GM23338 (cell line): Measurements from ENCODE around the gene PGC. TPM values are rescaled to one million over a fixed set of nuclear protein-coding genes. Genes with fewer than 3 reads are reported as not detected.

Experiments used
- ATAC-seq: fragments of 200-7000 bp; cut with Tn5 transposase; 3 replicates; pipeline ENCODE4 v1.9.1; 2020
- DNase-seq: peaks from one replicate; pipeline ENCODE4 v3.0.0-alpha.2; 2015; ENCODE audit warnings: low spot score
- H2AFZ ChIP-seq: fragments of 200-600 bp; sonication (generic); 2 replicates; pipeline ENCODE4 v1.8.0; 2016; ENCODE audit warnings: antibody characterized with exemption, mild to moderate bottlenecking, moderate library complexity
- H3F3A ChIP-seq: fragments of 200-600 bp; sonication (generic); replicated peaks from 2 replicates; pipeline ENCODE4 v1.8.0; 2017; ENCODE audit warnings: antibody characterized with exemption, mixed run types, low read depth
- H3K27ac ChIP-seq: fragments of 200-600 bp; sonication (generic); 2 replicates; pipeline ENCODE4 v1.6.1; 2016; ENCODE audit warnings: low read depth
- H3K27me3 ChIP-seq: fragments of 200-600 bp; sonication (generic); 2 replicates; pipeline ENCODE4 v1.8.0; 2016; ENCODE audit warnings: mild to moderate bottlenecking, mixed run types, moderate library complexity; ENCODE audit not compliant: insufficient read depth
- H3K36me3 ChIP-seq: fragments of 200-600 bp; sonication (generic); 2 replicates; pipeline ENCODE4 v1.8.0; 2016; ENCODE audit warnings: mild to moderate bottlenecking; ENCODE audit not compliant: insufficient read depth
- H3K4me1 ChIP-seq: fragments of 200-600 bp; sonication (generic); 2 replicates; pipeline ENCODE4 v1.8.0; 2016; ENCODE audit warnings: mild to moderate bottlenecking, moderate library complexity; ENCODE audit not compliant: insufficient read depth
- H3K4me2 ChIP-seq: fragments of 200-600 bp; sonication (generic); 2 replicates; pipeline ENCODE4 v1.7.1; 2017; ENCODE audit warnings: mixed run types
- H3K4me3 ChIP-seq: fragments of 200-600 bp; sonication (generic); 2 replicates; pipeline ENCODE4 v1.6.1; 2016; ENCODE audit warnings: mixed run types
- H3K79me2 ChIP-seq: fragments of 200-600 bp; sonication (generic); replicated peaks from 2 replicates; pipeline ENCODE4 v1.8.0; 2017; ENCODE audit warnings: mild to moderate bottlenecking; ENCODE audit not compliant: insufficient read depth
- H3K9me2 ChIP-seq: fragments of 200-600 bp; sonication (generic); 2 replicates; pipeline ENCODE4 v1.8.0; 2017; ENCODE audit not compliant: insufficient read depth
- H4K20me1 ChIP-seq: fragments of 200-600 bp; sonication (generic); replicated peaks from 2 replicates; pipeline ENCODE4 v1.8.0; 2017; ENCODE audit warnings: mild to moderate bottlenecking; ENCODE audit not compliant: insufficient read depth
- H3K27ac Mint-ChIP-seq: 2 replicates; pipeline ENCODE4 v1.8.0; 2020; ENCODE audit warnings: inconsistent platforms, mild to moderate bottlenecking, moderate library complexity, mixed read lengths
- H3K27me3 Mint-ChIP-seq: 3 replicates; pipeline ENCODE4 v1.8.0; 2022; ENCODE audit warnings: low read depth, mild to moderate bottlenecking, moderate library complexity, mixed read lengths, inconsistent platforms; ENCODE audit not compliant: insufficient read depth, poor library complexity
- H3K36me3 Mint-ChIP-seq: 3 replicates; pipeline ENCODE4 v1.8.0; 2021; ENCODE audit warnings: low read depth, mild to moderate bottlenecking, inconsistent platforms, moderate library complexity, mixed read lengths
- H3K4me1 Mint-ChIP-seq: 3 replicates; pipeline ENCODE4 v1.8.0; 2020; ENCODE audit warnings: mild to moderate bottlenecking, inconsistent platforms, mixed read lengths
- H3K4me3 Mint-ChIP-seq: 3 replicates; pipeline ENCODE4 v1.8.0; 2021; ENCODE audit warnings: moderate library complexity, mild to moderate bottlenecking, inconsistent platforms, mixed read lengths
- H3K9me3 Mint-ChIP-seq: 3 replicates; pipeline ENCODE4 v1.8.0; 2020; ENCODE audit warnings: moderate library complexity, mild to moderate bottlenecking, inconsistent platforms, mixed read lengths
- CREB1 ChIP-seq: fragments of 250-450 bp; sonication (Bioruptor Pico); IDR thresholded peaks from 2 replicates; pipeline ENCODE4 v1.5.0; 2020; ENCODE audit warnings: low read depth, mild to moderate bottlenecking, moderate library complexity
- EZH2 ChIP-seq: fragments of 200-600 bp; sonication (generic); IDR thresholded peaks from one replicate; pipeline ENCODE4 v1.8.0; 2017; ENCODE audit warnings: antibody characterized with exemption, mild to moderate bottlenecking, low read depth; ENCODE audit not compliant: unreplicated experiment
- EZH2phosphoT487 ChIP-seq: fragments of 200-600 bp; sonication (generic); IDR thresholded peaks from one replicate; pipeline ENCODE4 v1.8.1; 2018; ENCODE audit warnings: antibody characterized with exemption; ENCODE audit not compliant: unreplicated experiment
- JUNB ChIP-seq: IDR thresholded peaks from one replicate; pipeline ENCODE4 v1.6.1; 2016; ENCODE audit warnings: antibody characterized with exemption; ENCODE audit not compliant: unreplicated experiment
- NANOG ChIP-seq: IDR thresholded peaks from 2 replicates; pipeline ENCODE4 v1.6.1; 2016; ENCODE audit warnings: antibody characterized with exemption, borderline replicate concordance
- POLR2AphosphoS5 ChIP-seq: IDR thresholded peaks from 2 replicates; pipeline ENCODE4 v1.6.1; 2016; ENCODE audit warnings: antibody characterized with exemption, low read depth
- REST ChIP-seq: IDR thresholded peaks from one replicate; pipeline ENCODE4 v1.6.1; 2018; ENCODE audit warnings: antibody characterized with exemption; ENCODE audit not compliant: unreplicated experiment
- ZNF114 ChIP-seq: fragments of 250-450 bp; sonication (Bioruptor Pico); IDR thresholded peaks from 2 replicates; pipeline ENCODE4 v1.5.0; 2020; ENCODE audit warnings: mild to moderate bottlenecking, moderate library complexity
- ZNF331 ChIP-seq: fragments of 250-450 bp; sonication (Bioruptor Pico); IDR thresholded peaks from 2 replicates; pipeline ENCODE4 v1.5.0; 2020; ENCODE audit warnings: low read depth, mild to moderate bottlenecking, moderate library complexity
- polyA plus RNA-seq: library from polyadenylated mRNA; unstranded; fragments of >200 nt; fragmentation: Nextera tagmentation; extraction: Ambion mirVana; gene quantifications from 2 replicates; pipeline ENCODE4 v1.2.1, GENCODE V29; 2016
- total RNA-seq: library from RNA; depleted of rRNA; stranded (reverse); fragments of >200 nt; shearing (Covaris generic); gene quantifications from 2 replicates; pipeline ENCODE4 v1.2.3, GENCODE V29; 2014
- TF ChIP-seq, protein P1 (sequence below), 2 experiments: fragments of 200-600 bp in 1 of 2; sonication (generic) in 1 of 2; conservative IDR thresholded peaks; 2 replicates each; pipeline versions ENCODE4 v1.5.1 to v1.6.1; 2016 to 2017; ENCODE audit warnings: antibody characterized with exemption in 2 of 2, low read depth in 2 of 2, mild to moderate bottlenecking in 2 of 2, moderate library complexity in 1 of 2
- TF ChIP-seq, protein P2 (sequence below): IDR thresholded peaks from 2 replicates; pipeline ENCODE4 v1.6.1; 2016; ENCODE audit warnings: antibody characterized with exemption

Gene PGC
- total and polyA plus RNA-seq, 2 experiments from 2014 or later, result not detected

GRCh38 chr6:41714556-41715273, 32.5 kb downstream of the PGC start (continued):
- no peak for TF ChIP-seq REST
- TF ChIP-seq, protein P1, sequence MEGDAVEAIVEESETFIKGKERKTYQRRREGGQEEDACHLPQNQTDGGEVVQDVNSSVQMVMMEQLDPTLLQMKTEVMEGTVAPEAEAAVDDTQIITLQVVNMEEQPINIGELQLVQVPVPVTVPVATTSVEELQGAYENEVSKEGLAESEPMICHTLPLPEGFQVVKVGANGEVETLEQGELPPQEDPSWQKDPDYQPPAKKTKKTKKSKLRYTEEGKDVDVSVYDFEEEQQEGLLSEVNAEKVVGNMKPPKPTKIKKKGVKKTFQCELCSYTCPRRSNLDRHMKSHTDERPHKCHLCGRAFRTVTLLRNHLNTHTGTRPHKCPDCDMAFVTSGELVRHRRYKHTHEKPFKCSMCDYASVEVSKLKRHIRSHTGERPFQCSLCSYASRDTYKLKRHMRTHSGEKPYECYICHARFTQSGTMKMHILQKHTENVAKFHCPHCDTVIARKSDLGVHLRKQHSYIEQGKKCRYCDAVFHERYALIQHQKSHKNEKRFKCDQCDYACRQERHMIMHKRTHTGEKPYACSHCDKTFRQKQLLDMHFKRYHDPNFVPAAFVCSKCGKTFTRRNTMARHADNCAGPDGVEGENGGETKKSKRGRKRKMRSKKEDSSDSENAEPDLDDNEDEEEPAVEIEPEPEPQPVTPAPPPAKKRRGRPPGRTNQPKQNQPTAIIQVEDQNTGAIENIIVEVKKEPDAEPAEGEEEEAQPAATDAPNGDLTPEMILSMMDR (conservative IDR thresholded peaks at IDR 0.05; ENCODE audit: low read depth in 2 of 2), result no peak
- no peak for TF ChIP-seq EZH2phosphoT487
- TF ChIP-seq ZNF114, result no peak
- TF ChIP-seq, protein P2, sequence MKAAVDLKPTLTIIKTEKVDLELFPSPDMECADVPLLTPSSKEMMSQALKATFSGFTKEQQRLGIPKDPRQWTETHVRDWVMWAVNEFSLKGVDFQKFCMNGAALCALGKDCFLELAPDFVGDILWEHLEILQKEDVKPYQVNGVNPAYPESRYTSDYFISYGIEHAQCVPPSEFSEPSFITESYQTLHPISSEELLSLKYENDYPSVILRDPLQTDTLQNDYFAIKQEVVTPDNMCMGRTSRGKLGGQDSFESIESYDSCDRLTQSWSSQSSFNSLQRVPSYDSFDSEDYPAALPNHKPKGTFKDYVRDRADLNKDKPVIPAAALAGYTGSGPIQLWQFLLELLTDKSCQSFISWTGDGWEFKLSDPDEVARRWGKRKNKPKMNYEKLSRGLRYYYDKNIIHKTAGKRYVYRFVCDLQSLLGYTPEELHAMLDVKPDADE, result no peak

- Mint-ChIP-seq H3K27ac (no peak overlapping the region), H3K36me3 (no peaks in the 10 kb centered on the region), H3K9me3 (no peaks in the 10 kb centered on the region), H3K4me1 (peaks cover 9% of the 10 kb centered on the region; the same call in 2 of the 3 replicates), H3K4me3 (no peak overlapping the region), H3K27me3 (no peaks in the 10 kb centered on the region)
- no peak overlapping the region for H3K4me3 ChIP-seq
- no peaks in the 10 kb centered on the region for H3K9me2 ChIP-seq
- H3K36me3 ChIP-seq, result no peaks in the 10 kb centered on the region
- no peak overlapping the region for H2AFZ ChIP-seq
- H3K4me2 ChIP-seq, result no peak overlapping the region
- no peaks in the 10 kb centered on the region for H3K27me3 ChIP-seq
- H3F3A ChIP-seq, result no peaks in the 10 kb centered on the region
- ATAC-seq, result no peak
- H3K27ac ChIP-seq, result no peak overlapping the region
- no peaks in the 10 kb centered on the region for H4K20me1 ChIP-seq
- H3K4me1 ChIP-seq, result no peaks in the 10 kb centered on the region
- DNase-seq, result no peak
- no peaks in the 10 kb centered on the region for H3K79me2 ChIP-seq
- TF ChIP-seq JUNB (no peak), NANOG (no peak), CREB1 (CRISPR knock-in tag) (no peak), EZH2phosphoT487 (no peak), EZH2 (no peak), ZNF331 (CRISPR knock-in tag) (no peak), ZNF114 (no peak), REST (no peak), POLR2AphosphoS5 (no peak)
- TF ChIP-seq, protein P1 (conservative IDR thresholded peaks at IDR 0.05; ENCODE audit: low read depth in 2 of 2), result no peak
These were observed 33.4 kb downstream of the PGC start for GRCh38 chr6:41713650-41714291.
